Panc1 (cell line): ENCODE measurements around the gene TBX2.

Experiments
- POLR2AphosphoS5 ChIP-seq: IDR thresholded peaks from 2 replicates; pipeline ENCODE4 v1.6.1; 2012; ENCODE audit warnings: mild to moderate bottlenecking, low read depth, low read length, moderate library complexity
- SIN3A ChIP-seq: IDR thresholded peaks from 2 replicates; pipeline ENCODE4 v1.6.1; 2012; ENCODE audit warnings: low read depth, mild to moderate bottlenecking, low read length, moderate library complexity, borderline replicate concordance; ENCODE audit not compliant: insufficient read depth
- TCF7L2 ChIP-seq: IDR thresholded peaks from 2 replicates; pipeline ENCODE4 v1.6.1; 2011; ENCODE audit warnings: mild to moderate bottlenecking, low read depth, low read length, inconsistent platforms
- TF ChIP-seq, protein P1 (sequence below): fragments of 450-650 bp; IDR thresholded peaks from 2 replicates; pipeline ENCODE4 v1.5.1; 2017; ENCODE audit warnings: mild to moderate bottlenecking
- TF ChIP-seq, protein P2 (sequence below), 2 experiments: IDR thresholded peaks; 2 replicates each; pipeline ENCODE4 v1.6.1; 2011 to 2012; ENCODE audit warnings: low read depth in 2 of 2, control low read depth in 1 of 2, low read length in 1 of 2, mild to moderate bottlenecking in 1 of 2, moderate library complexity in 1 of 2; ENCODE audit not compliant: insufficient read depth in 1 of 2

DNA sequence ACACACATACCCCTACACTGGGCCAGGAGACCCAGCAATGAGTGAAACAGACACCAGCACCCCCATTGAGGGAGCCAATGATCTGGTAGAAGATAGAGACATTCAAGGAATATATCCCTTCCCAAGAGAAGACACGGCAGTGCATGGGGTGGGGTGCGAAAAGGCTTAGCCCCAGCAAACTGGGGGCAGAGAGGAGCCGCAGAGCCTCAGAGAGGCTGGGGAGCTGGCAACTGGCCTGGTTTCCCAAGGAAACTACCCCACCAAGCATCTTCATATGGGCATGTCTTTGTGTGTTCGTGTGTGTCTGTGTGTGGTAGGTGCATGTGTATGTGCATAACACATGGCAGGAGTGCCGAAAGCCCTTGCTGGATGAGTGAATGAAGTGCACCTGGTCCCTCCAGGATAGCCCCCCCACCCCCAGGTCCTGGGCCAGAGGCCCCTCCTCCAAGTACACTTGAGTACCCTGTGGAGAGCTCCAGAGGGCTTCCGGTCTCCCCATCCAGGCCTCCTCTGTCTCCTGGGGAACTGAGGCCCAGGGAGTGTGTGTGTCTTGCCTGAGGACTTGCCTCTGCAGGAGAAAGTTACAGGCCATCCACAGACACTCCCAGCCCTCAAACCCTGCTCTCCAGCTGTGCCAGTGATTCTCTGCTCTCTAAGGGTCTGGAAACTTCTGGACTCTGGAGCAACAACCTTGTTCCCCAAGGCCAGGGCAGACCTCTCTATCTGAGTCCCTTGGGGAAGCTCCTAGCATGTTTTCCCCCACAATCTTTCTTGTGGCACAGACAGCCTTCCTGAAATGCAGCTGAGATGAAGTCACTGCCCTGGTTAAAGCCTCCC, 15.9 kb downstream of the TBX2 start:
- no peak for TF ChIP-seq POLR2AphosphoS5
- TF ChIP-seq, protein P1, sequence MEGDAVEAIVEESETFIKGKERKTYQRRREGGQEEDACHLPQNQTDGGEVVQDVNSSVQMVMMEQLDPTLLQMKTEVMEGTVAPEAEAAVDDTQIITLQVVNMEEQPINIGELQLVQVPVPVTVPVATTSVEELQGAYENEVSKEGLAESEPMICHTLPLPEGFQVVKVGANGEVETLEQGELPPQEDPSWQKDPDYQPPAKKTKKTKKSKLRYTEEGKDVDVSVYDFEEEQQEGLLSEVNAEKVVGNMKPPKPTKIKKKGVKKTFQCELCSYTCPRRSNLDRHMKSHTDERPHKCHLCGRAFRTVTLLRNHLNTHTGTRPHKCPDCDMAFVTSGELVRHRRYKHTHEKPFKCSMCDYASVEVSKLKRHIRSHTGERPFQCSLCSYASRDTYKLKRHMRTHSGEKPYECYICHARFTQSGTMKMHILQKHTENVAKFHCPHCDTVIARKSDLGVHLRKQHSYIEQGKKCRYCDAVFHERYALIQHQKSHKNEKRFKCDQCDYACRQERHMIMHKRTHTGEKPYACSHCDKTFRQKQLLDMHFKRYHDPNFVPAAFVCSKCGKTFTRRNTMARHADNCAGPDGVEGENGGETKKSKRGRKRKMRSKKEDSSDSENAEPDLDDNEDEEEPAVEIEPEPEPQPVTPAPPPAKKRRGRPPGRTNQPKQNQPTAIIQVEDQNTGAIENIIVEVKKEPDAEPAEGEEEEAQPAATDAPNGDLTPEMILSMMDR = no peak
- TF ChIP-seq, protein P2, sequence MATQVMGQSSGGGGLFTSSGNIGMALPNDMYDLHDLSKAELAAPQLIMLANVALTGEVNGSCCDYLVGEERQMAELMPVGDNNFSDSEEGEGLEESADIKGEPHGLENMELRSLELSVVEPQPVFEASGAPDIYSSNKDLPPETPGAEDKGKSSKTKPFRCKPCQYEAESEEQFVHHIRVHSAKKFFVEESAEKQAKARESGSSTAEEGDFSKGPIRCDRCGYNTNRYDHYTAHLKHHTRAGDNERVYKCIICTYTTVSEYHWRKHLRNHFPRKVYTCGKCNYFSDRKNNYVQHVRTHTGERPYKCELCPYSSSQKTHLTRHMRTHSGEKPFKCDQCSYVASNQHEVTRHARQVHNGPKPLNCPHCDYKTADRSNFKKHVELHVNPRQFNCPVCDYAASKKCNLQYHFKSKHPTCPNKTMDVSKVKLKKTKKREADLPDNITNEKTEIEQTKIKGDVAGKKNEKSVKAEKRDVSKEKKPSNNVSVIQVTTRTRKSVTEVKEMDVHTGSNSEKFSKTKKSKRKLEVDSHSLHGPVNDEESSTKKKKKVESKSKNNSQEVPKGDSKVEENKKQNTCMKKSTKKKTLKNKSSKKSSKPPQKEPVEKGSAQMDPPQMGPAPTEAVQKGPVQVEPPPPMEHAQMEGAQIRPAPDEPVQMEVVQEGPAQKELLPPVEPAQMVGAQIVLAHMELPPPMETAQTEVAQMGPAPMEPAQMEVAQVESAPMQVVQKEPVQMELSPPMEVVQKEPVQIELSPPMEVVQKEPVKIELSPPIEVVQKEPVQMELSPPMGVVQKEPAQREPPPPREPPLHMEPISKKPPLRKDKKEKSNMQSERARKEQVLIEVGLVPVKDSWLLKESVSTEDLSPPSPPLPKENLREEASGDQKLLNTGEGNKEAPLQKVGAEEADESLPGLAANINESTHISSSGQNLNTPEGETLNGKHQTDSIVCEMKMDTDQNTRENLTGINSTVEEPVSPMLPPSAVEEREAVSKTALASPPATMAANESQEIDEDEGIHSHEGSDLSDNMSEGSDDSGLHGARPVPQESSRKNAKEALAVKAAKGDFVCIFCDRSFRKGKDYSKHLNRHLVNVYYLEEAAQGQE (IDR thresholded peaks at IDR 0.05; ENCODE audit: insufficient read depth in 1 of 2, low read depth in 2 of 2, low read length in 1 of 2) = no peak
- no peak for TF ChIP-seq SIN3A
- no peak for TF ChIP-seq TCF7L2
